HepG2 (cell line): Measurements from ENCODE around the gene PARD3. TPM values are rescaled to one million over a fixed set of nuclear protein-coding genes. Genes with fewer than 3 reads are reported as not detected.

Experiments
- KAT7 ChIP-seq: IDR thresholded peaks from 2 replicates; pipeline ENCODE4 v1.6.1; 2018; ENCODE audit warnings: borderline replicate concordance, missing compliant biosample characterization
- KDM6A ChIP-seq: IDR thresholded peaks from 2 replicates; pipeline ENCODE4 v1.6.1; 2016; ENCODE audit warnings: low read depth
- MED1 ChIP-seq: sonication (generic); formaldehyde crosslinking; IDR thresholded peaks from 2 replicates; pipeline ENCODE4 v1.4.0; 2020; ENCODE audit warnings: missing genetic modification reagents
- NAIF1 ChIP-seq: sonication (generic); formaldehyde crosslinking; IDR thresholded peaks from 2 replicates; pipeline ENCODE4 v1.5.0; 2020; ENCODE audit warnings: mild to moderate bottlenecking, missing genetic modification reagents, borderline replicate concordance
- NR2F1 ChIP-seq, 2 experiments: fragments of 450-650 bp in 1 of 2; formaldehyde crosslinking in 1 of 2; IDR thresholded peaks; 2 replicates each; pipeline versions ENCODE4 v1.5.0 to v1.6.1; 2016 to 2020; ENCODE audit warnings: mild to moderate bottlenecking in 1 of 2, missing compliant biosample characterization in 1 of 2, missing genetic modification reagents in 1 of 2, moderate library complexity in 1 of 2
- PTBP1 ChIP-seq: fragments of 200-400 bp; formaldehyde crosslinking; IDR thresholded peaks from 2 replicates; pipeline ENCODE4 v1.6.1; 2018; ENCODE audit warnings: low read length, low read depth; ENCODE audit not compliant: poor library complexity, severe bottlenecking
- ZNF101 ChIP-seq: sonication (generic); formaldehyde crosslinking; IDR thresholded peaks from 2 replicates; pipeline ENCODE4 v1.4.0; 2020; ENCODE audit warnings: mild to moderate bottlenecking, low read depth, missing genetic modification reagents, borderline replicate concordance
- ZNF652 ChIP-seq: IDR thresholded peaks from 2 replicates; pipeline ENCODE4 v1.6.1; 2016; ENCODE audit warnings: low read depth, borderline replicate concordance
- polyA plus RNA-seq, 8 experiments: library from polyadenylated mRNA; depleted of rRNA in 3 of 8; stranded (reverse) in 7 of 8; unstranded in 1 of 8; fragments of >200 nt; fragmentation: Illumina TruSeq in 4 of 8; extraction: Trizol in 4 of 8; gene quantifications; 2 replicates each; pipeline versions ENCODE4 v1.2.1 to v1.2.3, GENCODE V29; 2011 to 2016; ENCODE audit warnings: low read depth in 4 of 8, missing spikeins in 1 of 8, mixed read lengths in 1 of 8; ENCODE audit not compliant: insufficient read depth in 1 of 8
- total RNA-seq, 5 experiments: library from RNA; depleted of rRNA; stranded (reverse); fragments of >200 nt; fragmentation: Illumina TruSeq; extraction: Trizol; gene quantifications; 2 replicates each; pipeline ENCODE4 v1.2.3, GENCODE V29; 2016; ENCODE audit warnings: low read depth in 1 of 5
- TF ChIP-seq, protein P1 (sequence below): sonication (generic); formaldehyde crosslinking; IDR thresholded peaks from one replicate; pipeline ENCODE4 v1.5.1; 2020; ENCODE audit warnings: mild to moderate bottlenecking, missing genetic modification reagents; ENCODE audit errors: not compliant biosample characterization
- TF ChIP-seq, protein P2 (sequence below): IDR thresholded peaks from 2 replicates; pipeline ENCODE4 v1.6.1; 2016; ENCODE audit warnings: mild to moderate bottlenecking
- TF ChIP-seq, protein P3 (sequence below): sonication (generic); formaldehyde crosslinking; conservative IDR thresholded peaks from 2 replicates; pipeline ENCODE4 v1.8.0; 2022; ENCODE audit warnings: mild to moderate bottlenecking, moderate library complexity, missing genetic modification reagents
- TF ChIP-seq, protein P4 (sequence below): sonication (generic); formaldehyde crosslinking; IDR thresholded peaks from 2 replicates; pipeline ENCODE4 v1.5.1; 2020; ENCODE audit warnings: mild to moderate bottlenecking, missing genetic modification reagents
- TF ChIP-seq, protein P5 (sequence below): sonication (generic); formaldehyde crosslinking; IDR thresholded peaks from 2 replicates; pipeline ENCODE4 v1.5.1; 2020; ENCODE audit warnings: mild to moderate bottlenecking, missing genetic modification reagents, borderline replicate concordance

The PARD3 gene
- total and polyA plus RNA-seq, 2 of the 13 experiments (the other 11 are each of a cell fraction or from before 2014, with no cell fraction given): 40.9 to 60.0 TPM

DNA sequence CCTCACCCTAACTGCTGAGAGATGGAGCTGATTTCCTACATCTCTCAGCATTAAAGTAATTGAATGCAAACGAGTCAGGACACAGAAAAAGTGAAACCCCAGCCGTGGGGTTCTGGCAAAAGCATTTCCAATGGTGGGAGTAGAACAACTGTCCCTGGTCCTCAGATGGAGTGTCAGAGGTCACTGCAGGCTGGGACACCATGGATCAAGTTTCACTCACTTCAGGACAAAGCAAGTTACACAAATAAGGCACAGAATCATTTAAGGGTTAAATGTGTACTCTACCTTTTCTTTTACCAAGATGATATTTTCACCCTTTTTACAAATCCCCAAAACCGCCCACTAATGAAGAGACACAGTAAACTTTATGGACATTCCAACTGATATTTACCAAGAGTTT is 607.8 kb downstream of the PARD3 start (continued):
- TF ChIP-seq NR2F1 (CRISPR knock-in tag; IDR thresholded peaks at IDR 0.05) (peak in 1 of 2 experiments; percentile 58; a peak in 1 of 4 replicates), KDM6A (CRISPR knock-in tag) (no peak), PTBP1 (no peak), ZNF652 (CRISPR knock-in tag) (peak; percentile 92), NAIF1 (no peak), ZNF101 (no peak), MED1 (CRISPR knock-in tag) (0 out of 2 replicates have a peak, but pooled peaks have one; percentile 13), KAT7 (CRISPR knock-in tag) (no peak)
- TF ChIP-seq, protein P1, sequence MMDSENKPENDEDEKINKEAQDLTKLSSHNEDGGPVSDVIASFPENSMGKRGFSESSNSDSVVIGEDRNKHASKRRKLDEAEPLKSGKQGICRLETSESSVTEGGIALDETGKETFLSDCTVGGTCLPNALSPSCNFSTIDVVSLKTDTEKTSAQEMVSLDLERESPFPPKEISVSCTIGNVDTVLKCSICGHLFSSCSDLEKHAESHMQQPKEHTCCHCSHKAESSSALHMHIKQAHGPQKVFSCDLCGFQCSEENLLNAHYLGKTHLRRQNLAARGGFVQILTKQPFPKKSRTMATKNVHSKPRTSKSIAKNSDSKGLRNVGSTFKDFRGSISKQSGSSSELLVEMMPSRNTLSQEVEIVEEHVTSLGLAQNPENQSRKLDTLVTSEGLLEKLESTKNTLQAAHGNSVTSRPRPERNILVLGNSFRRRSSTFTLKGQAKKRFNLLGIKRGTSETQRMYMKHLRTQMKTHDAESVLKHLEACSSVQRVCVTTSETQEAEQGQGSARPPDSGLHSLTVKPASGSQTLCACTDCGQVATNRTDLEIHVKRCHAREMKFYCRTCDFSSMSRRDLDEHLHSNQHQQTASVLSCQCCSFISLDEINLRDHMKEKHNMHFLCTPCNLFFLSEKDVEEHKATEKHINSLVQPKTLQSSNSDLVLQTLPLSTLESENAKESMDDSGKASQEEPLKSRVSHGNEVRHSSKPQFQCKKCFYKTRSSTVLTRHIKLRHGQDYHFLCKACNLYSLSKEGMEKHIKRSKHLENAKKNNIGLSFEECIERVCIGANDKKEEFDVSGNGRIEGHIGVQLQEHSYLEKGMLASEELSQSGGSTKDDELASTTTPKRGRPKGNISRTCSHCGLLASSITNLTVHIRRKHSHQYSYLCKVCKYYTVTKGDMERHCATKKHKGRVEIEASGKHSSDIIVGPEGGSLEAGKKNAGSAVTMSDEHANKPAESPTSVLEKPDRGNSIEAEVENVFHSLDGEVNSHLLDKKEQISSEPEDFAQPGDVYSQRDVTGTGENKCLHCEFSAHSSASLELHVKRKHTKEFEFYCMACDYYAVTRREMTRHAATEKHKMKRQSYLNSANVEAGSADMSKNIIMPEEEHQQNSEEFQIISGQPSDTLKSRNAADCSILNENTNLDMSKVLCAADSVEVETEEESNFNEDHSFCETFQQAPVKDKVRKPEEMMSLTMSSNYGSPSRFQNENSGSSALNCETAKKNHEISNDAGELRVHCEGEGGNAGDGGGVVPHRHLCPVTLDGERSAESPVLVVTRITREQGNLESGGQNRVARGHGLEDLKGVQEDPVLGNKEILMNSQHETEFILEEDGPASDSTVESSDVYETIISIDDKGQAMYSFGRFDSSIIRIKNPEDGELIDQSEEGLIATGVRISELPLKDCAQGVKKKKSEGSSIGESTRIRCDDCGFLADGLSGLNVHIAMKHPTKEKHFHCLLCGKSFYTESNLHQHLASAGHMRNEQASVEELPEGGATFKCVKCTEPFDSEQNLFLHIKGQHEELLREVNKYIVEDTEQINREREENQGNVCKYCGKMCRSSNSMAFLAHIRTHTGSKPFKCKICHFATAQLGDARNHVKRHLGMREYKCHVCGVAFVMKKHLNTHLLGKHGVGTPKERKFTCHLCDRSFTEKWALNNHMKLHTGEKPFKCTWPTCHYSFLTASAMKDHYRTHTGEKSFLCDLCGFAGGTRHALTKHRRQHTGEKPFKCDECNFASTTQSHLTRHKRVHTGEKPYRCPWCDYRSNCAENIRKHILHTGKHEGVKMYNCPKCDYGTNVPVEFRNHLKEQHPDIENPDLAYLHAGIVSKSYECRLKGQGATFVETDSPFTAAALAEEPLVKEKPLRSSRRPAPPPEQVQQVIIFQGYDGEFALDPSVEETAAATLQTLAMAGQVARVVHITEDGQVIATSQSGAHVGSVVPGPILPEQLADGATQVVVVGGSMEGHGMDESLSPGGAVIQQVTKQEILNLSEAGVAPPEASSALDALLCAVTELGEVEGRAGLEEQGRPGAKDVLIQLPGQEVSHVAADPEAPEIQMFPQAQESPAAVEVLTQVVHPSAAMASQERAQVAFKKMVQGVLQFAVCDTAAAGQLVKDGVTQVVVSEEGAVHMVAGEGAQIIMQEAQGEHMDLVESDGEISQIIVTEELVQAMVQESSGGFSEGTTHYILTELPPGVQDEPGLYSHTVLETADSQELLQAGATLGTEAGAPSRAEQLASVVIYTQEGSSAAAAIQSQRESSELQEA (CRISPR knock-in tag): no peak
- TF ChIP-seq, protein P2, sequence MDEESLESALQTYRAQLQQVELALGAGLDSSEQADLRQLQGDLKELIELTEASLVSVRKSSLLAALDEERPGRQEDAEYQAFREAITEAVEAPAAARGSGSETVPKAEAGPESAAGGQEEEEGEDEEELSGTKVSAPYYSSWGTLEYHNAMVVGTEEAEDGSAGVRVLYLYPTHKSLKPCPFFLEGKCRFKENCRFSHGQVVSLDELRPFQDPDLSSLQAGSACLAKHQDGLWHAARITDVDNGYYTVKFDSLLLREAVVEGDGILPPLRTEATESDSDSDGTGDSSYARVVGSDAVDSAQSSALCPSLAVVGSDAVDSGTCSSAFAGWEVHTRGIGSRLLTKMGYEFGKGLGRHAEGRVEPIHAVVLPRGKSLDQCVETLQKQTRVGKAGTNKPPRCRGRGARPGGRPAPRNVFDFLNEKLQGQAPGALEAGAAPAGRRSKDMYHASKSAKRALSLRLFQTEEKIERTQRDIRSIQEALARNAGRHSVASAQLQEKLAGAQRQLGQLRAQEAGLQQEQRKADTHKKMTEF: no peak
- TF ChIP-seq, protein P3, sequence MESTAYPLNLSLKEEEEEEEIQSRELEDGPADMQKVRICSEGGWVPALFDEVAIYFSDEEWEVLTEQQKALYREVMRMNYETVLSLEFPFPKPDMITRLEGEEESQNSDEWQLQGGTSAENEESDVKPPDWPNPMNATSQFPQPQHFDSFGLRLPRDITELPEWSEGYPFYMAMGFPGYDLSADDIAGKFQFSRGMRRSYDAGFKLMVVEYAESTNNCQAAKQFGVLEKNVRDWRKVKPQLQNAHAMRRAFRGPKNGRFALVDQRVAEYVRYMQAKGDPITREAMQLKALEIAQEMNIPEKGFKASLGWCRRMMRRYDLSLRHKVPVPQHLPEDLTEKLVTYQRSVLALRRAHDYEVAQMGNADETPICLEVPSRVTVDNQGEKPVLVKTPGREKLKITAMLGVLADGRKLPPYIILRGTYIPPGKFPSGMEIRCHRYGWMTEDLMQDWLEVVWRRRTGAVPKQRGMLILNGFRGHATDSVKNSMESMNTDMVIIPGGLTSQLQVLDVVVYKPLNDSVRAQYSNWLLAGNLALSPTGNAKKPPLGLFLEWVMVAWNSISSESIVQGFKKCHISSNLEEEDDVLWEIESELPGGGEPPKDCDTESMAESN (CRISPR knock-in tag): no peak
- TF ChIP-seq, protein P4, sequence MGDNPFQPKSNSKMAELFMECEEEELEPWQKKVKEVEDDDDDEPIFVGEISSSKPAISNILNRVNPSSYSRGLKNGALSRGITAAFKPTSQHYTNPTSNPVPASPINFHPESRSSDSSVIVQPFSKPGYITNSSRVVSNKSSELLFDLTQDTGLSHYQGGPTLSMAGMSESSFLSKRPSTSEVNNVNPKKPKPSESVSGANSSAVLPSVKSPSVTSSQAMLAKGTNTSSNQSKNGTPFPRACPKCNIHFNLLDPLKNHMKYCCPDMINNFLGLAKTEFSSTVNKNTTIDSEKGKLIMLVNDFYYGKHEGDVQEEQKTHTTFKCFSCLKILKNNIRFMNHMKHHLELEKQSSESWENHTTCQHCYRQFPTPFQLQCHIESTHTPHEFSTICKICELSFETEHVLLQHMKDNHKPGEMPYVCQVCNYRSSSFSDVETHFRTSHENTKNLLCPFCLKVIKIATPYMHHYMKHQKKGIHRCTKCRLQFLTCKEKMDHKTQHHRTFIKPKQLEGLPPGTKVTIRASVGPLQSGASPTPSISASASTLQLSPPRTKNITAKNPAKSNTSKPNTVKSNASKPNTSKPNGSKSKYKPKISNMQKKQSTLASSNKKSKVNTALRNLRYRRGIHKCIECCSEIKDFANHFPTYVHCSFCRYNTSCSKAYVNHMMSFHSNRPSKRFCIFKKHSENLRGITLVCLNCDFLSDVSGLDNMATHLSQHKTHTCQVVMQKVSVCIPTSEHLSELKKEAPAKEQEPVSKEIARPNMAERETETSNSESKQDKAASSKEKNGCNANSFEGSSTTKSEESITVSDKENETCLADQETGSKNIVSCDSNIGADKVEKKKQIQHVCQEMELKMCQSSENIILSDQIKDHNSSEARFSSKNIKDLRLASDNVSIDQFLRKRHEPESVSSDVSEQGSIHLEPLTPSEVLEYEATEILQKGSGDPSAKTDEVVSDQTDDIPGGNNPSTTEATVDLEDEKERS (CRISPR knock-in tag): no peak
- TF ChIP-seq, protein P5, sequence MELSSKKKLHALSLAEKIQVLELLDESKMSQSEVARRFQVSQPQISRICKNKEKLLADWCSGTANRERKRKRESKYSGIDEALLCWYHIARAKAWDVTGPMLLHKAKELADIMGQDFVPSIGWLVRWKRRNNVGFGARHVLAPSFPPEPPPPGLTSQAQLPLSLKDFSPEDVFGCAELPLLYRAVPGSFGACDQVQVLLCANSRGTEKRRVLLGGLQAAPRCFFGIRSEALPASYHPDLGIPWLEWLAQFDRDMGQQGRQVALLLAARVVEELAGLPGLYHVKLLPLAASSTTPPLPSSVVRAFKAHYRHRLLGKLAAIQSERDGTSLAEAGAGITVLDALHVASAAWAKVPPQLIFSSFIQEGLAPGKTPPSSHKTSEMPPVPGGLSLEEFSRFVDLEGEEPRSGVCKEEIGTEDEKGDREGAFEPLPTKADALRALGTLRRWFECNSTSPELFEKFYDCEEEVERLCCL (CRISPR knock-in tag): no peak
